Left renal pelvis (tissue), 4 donors: ENCODE results near the gene OSTC. TPM values are rescaled to one million over a fixed set of nuclear protein-coding genes. Genes with fewer than 3 reads are reported as not detected.

ENCODE experiments used
- DNase-seq, 4 donors: peaks; one replicate each; pipeline ENCODE4 v3.0.0-alpha.2; 2013; ENCODE audit warnings: low read depth in 4 of 4, low spot score in 3 of 4
- polyA plus RNA-seq, 4 donors: library from polyadenylated mRNA; unstranded; fragments of 120-200 nt; gene quantifications; one replicate each; pipeline ENCODE4 v1.2.1, GENCODE V29; 2013; ENCODE audit not compliant: insufficient read length in 4 of 4

OSTC gene
- polyA plus RNA-seq = 100 to 1,000 TPM; 241 to 337 (median 284) TPM

GRCh38 chr4:108650212-108651013, at the start of gene OSTC:
OSTC (plus strand) TSS chr4:108650599; CDS start chr4:108650656, 57 bp downstream.
- peak; percentile 90 to 96 (median 94) for DNase-seq

GRCh38 chr4:108601106-108601505, 49.3 kb upstream of the OSTC start:
- no peak for DNase-seq

GRCh38 chr4:108601532-108601931, 48.9 kb upstream of the OSTC start:
- DNase-seq = no peak

- DNase-seq = no peak
Observed at GRCh38 chr4:108602163-108602562, 48.2 kb upstream of the OSTC start.

GRCh38 chr4:108607079-108607815, 43.2 kb upstream of the OSTC start:
- no peak for DNase-seq

GRCh38 chr4:108611365-108611764, 39.0 kb upstream of the OSTC start:
- peak in 3 of 4 donors; percentile 6 to 21 (median 12) for DNase-seq

GRCh38 chr4:108612365-108612764, 38.0 kb upstream of the OSTC start:
- DNase-seq = no peak

GRCh38 chr4:108619372-108620100, 30.9 kb upstream of the OSTC start:
- DNase-seq = no peak

- DNase-seq = peak; percentile 97 to 99 (median 97)
Observed at GRCh38 chr4:108620101-108620932, 30.1 kb upstream of the OSTC start, which contains the start of gene RPL34. RPL34 (plus strand) TSS chr4:108620576; CDS start chr4:108621960, 1,384 bp downstream.

- DNase-seq = no peak
Observed at GRCh38 chr4:108620933-108621905, 29.2 kb upstream of the OSTC start.

- no peak for DNase-seq
Observed at GRCh38 chr4:108622022-108622421, 28.4 kb upstream of the OSTC start.

GRCh38 chr4:108622828-108623227, 27.6 kb upstream of the OSTC start:
- no peak for DNase-seq

GRCh38 chr4:108624263-108625056, 25.9 kb upstream of the OSTC start:
- no peak for DNase-seq

GRCh38 chr4:108626056-108626455, 24.3 kb upstream of the OSTC start:
- DNase-seq = no peak

GRCh38 chr4:108628411-108628810, 22.0 kb upstream of the OSTC start:
- DNase-seq = no peak

GRCh38 chr4:108635070-108635655, 15.2 kb upstream of the OSTC start:
- no peak for DNase-seq

GRCh38 chr4:108636246-108636645, 14.2 kb upstream of the OSTC start:
- DNase-seq = no peak

GRCh38 chr4:108637856-108638255, 12.5 kb upstream of the OSTC start:
- no peak for DNase-seq
